ENCODE data around the gene ABCA1. TPM values are rescaled to one million over a fixed set of nuclear protein-coding genes. Genes with fewer than 3 reads are reported as not detected.
A peak's percentile ranks its signal among the peaks of the same experiment; 100 is the strongest.

ABCA1 gene
- total RNA-seq, 2 donors from 2014 or later: 21.6 to 34.8 TPM

DNA sequence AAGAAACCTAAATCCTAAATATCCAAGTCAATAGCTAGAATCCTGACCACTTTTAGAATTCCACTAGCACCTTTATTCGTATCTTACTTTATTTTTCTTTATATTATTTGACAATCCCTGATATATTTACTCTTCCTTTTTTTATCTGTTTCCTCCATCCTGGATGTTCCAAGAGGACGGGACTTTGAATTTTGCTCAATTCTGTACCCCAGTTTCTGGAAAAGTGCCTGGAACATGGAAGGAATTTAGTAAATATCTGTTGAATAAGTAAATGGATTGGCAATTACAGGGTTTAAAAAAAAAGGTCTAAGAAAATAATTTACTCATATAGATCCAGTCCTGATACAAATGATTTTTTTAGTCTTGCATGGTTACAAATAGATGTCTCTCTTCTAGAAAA lies 181.7 kb downstream of the ABCA1 start:
- no peaks in the 10 kb centered on the region for H3K9me3 ChIP-seq (ENCODE audit: control insufficient read depth, low read length)
- H3K27ac Mint-ChIP-seq: no peak overlapping the region
- no peaks in the 10 kb centered on the region for H3K9me3 Mint-ChIP-seq
- H3K4me3 Mint-ChIP-seq: peak overlapping the region; percentile 73
- peaks cover 2% of the 10 kb centered on the region for H3K4me1 ChIP-seq (ENCODE audit: control insufficient read depth, insufficient read depth, low read length)
- H3K4me1 Mint-ChIP-seq: peaks cover 28% of the 10 kb centered on the region
- 88 to 92% methylated on average over 1 to 2 of the region's 2 CpGs for WGBS, 2 experiments (ENCODE audit: insufficient coverage in 1 of 2, insufficient read length in 1 of 2)
- no peak overlapping the region for H3K9ac ChIP-seq (ENCODE audit: extremely low read depth, low read length, poor library complexity, severe bottlenecking)
- H3K27me3 ChIP-seq (ENCODE audit: control insufficient read depth, insufficient read depth, low read length, poor library complexity, severe bottlenecking): peaks cover 5% of the 10 kb centered on the region
- H3K36me3 Mint-ChIP-seq (ENCODE audit: low read depth): peaks cover 2% of the 10 kb centered on the region
- no peaks in the 10 kb centered on the region for H3K27me3 Mint-ChIP-seq (ENCODE audit: insufficient read depth)
- TF ChIP-seq, protein P1, sequence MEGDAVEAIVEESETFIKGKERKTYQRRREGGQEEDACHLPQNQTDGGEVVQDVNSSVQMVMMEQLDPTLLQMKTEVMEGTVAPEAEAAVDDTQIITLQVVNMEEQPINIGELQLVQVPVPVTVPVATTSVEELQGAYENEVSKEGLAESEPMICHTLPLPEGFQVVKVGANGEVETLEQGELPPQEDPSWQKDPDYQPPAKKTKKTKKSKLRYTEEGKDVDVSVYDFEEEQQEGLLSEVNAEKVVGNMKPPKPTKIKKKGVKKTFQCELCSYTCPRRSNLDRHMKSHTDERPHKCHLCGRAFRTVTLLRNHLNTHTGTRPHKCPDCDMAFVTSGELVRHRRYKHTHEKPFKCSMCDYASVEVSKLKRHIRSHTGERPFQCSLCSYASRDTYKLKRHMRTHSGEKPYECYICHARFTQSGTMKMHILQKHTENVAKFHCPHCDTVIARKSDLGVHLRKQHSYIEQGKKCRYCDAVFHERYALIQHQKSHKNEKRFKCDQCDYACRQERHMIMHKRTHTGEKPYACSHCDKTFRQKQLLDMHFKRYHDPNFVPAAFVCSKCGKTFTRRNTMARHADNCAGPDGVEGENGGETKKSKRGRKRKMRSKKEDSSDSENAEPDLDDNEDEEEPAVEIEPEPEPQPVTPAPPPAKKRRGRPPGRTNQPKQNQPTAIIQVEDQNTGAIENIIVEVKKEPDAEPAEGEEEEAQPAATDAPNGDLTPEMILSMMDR (conservative IDR thresholded peaks at IDR 0.05): no peak
- no peak for DNase-seq
- H3K4me3 ChIP-seq (ENCODE audit: low read length): peak overlapping the region; percentile 90
- H3K27ac ChIP-seq (ENCODE audit: low read depth, low read length): no peak overlapping the region
- H3K36me3 ChIP-seq (ENCODE audit: control insufficient read depth, insufficient read depth, low read length): peaks cover 5% of the 10 kb centered on the region

DNA sequence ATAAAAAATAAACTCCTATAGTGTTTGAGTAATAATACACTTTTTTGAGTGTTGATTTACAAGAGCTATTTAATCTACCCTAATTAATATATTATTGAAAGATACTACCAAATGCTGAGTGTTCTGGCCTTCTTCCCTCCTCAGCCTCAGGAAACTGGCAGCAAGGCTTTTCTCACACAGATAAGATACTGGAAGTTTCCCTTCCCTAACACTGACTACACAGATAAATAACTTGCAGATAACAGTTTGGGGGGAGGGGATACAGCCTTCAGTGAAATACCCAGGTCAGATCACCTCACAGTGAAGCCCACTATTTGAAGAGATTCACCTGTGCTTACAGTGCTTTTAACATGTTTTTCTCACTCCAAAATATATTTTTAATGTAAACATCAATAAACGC lies 182.1 kb downstream of the ABCA1 start:
- no peaks in the 10 kb centered on the region for H3K9me3 ChIP-seq (ENCODE audit: control insufficient read depth, low read length)
- Mint-ChIP-seq H3K27ac (no peak overlapping the region), H3K4me1 (peaks cover 28% of the 10 kb centered on the region), H3K36me3 (ENCODE audit: low read depth) (no peaks in the 10 kb centered on the region), H3K27me3 (ENCODE audit: insufficient read depth) (peaks cover 1% of the 10 kb centered on the region), H3K4me3 (peak overlapping the region; percentile 73), H3K9me3 (no peaks in the 10 kb centered on the region)
- H3K4me3 ChIP-seq (ENCODE audit: low read length): peak overlapping the region; percentile 90
- no CpG with 5 or more reads among the region's 1 CpG for WGBS, 2 experiments (ENCODE audit: insufficient coverage in 1 of 2, insufficient read length in 1 of 2)
- peaks cover 2% of the 10 kb centered on the region for H3K4me1 ChIP-seq (ENCODE audit: control insufficient read depth, insufficient read depth, low read length)
- peak; percentile 40 for DNase-seq
- H3K9ac ChIP-seq (ENCODE audit: extremely low read depth, low read length, poor library complexity, severe bottlenecking): no peak overlapping the region
- peaks cover 5% of the 10 kb centered on the region for H3K27me3 ChIP-seq (ENCODE audit: control insufficient read depth, insufficient read depth, low read length, poor library complexity, severe bottlenecking)
- no peak overlapping the region for H3K27ac ChIP-seq (ENCODE audit: low read depth, low read length)
- TF ChIP-seq, protein P1 (conservative IDR thresholded peaks at IDR 0.05): no peak
- H3K36me3 ChIP-seq (ENCODE audit: control insufficient read depth, insufficient read depth, low read length): peaks cover under 1% of the 10 kb centered on the region

DNA sequence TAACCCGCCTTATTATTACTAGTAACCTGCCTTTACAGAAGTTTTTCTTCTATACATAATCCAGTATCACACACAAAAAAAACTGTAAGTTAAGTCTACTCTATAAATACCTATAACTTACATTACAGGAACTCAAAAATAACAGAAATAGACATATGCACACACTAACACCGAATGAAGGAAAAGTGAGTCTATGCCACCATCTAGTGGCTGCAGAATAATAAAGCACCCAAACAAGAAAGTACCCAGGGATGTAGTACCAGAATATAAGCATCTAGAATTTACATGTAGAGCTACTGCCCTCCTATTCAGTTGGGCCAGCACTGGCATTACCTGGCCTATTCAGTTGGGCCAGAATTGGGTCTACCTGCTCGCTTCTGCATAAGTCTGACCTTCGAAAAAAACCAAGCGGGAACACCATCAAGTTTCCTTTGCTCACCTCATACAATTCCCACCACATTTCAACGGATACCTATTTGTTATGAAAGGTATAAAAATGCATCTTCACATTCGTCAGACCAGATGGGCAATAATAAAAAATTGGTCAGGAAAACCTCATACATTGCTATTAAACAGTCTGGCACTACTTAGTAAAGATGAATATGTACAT lies 184.5 kb downstream of the ABCA1 start:
- Mint-ChIP-seq H3K4me1 (peaks cover 25% of the 10 kb centered on the region), H3K27ac (no peak overlapping the region), H3K4me3 (no peak overlapping the region), H3K36me3 (ENCODE audit: low read depth) (no peaks in the 10 kb centered on the region), H3K9me3 (no peaks in the 10 kb centered on the region), H3K27me3 (ENCODE audit: insufficient read depth) (peaks cover 16% of the 10 kb centered on the region)
- H3K4me1 ChIP-seq (ENCODE audit: control insufficient read depth, insufficient read depth, low read length): peaks cover 2% of the 10 kb centered on the region
- TF ChIP-seq, protein P1 (conservative IDR thresholded peaks at IDR 0.05): peak; percentile 91
- WGBS, 2 experiments (ENCODE audit: insufficient coverage in 1 of 2, insufficient read length in 1 of 2): 18 to 43% methylated on average over 4 to 7 of the region's 7 CpGs
- H3K27me3 ChIP-seq (ENCODE audit: control insufficient read depth, insufficient read depth, low read length, poor library complexity, severe bottlenecking): peaks cover 16% of the 10 kb centered on the region
- peak; percentile 58 for DNase-seq
- H3K9me3 ChIP-seq (ENCODE audit: control insufficient read depth, low read length): no peaks in the 10 kb centered on the region
- no peak overlapping the region for H3K9ac ChIP-seq (ENCODE audit: extremely low read depth, low read length, poor library complexity, severe bottlenecking)
- no peak overlapping the region for H3K4me3 ChIP-seq (ENCODE audit: low read length)
- no peak overlapping the region for H3K27ac ChIP-seq (ENCODE audit: low read depth, low read length)
- no peaks in the 10 kb centered on the region for H3K36me3 ChIP-seq (ENCODE audit: control insufficient read depth, insufficient read depth, low read length)
